T-helper 1 cell treated with Interleukin-12 subunit alpha and Interleukin-12 subunit beta and Interleukin-4 antibody, amounts not matched to agents 30 μg/mL and 1 μg/mL, for 36 hours (primary cell): ENCODE results near the gene ATP8B2.
A peak's percentile ranks its signal among the peaks of the same experiment; 100 is the strongest.
"Not testable (repeated sequence)": the region's sequence is repeated elsewhere in the genome, so short reads cannot be mapped to it uniquely, and the experiment has no call there.

Experiments
- H3K27ac Mint-ChIP-seq: one replicate; pipeline ENCODE4 v1.8.0; 2021; ENCODE audit warnings: mild to moderate bottlenecking, mixed read lengths
- H3K27me3 Mint-ChIP-seq: one replicate; pipeline ENCODE4 v1.8.0; 2021; ENCODE audit warnings: low read depth, mixed read lengths
- H3K36me3 Mint-ChIP-seq: one replicate; pipeline ENCODE4 v1.8.0; 2021; ENCODE audit warnings: low read depth, mixed read lengths
- H3K4me1 Mint-ChIP-seq: one replicate; pipeline ENCODE4 v1.8.0; 2021; ENCODE audit warnings: low read depth, mixed read lengths
- H3K4me3 Mint-ChIP-seq: one replicate; pipeline ENCODE4 v1.8.0; 2021; ENCODE audit warnings: mild to moderate bottlenecking, moderate library complexity, mixed read lengths
- H3K9me3 Mint-ChIP-seq: one replicate; pipeline ENCODE4 v1.8.0; 2021; ENCODE audit warnings: mixed read lengths

Gene ATP8B2

GRCh38 chr1:154348429-154349076, 23.2 kb downstream of the ATP8B2 start:
- H3K4me1 Mint-ChIP-seq = peaks cover 42% of the 10 kb centered on the region
- no peak overlapping the region for H3K4me3 Mint-ChIP-seq
- H3K36me3 Mint-ChIP-seq = peaks cover 49% of the 10 kb centered on the region
- H3K27ac Mint-ChIP-seq = no peak overlapping the region
- no peaks in the 10 kb centered on the region for H3K9me3 Mint-ChIP-seq
- no peaks in the 10 kb centered on the region for H3K27me3 Mint-ChIP-seq

- Mint-ChIP-seq H3K4me3 (no peak overlapping the region), H3K9me3 (no peaks in the 10 kb centered on the region), H3K36me3 (peaks cover 44% of the 10 kb centered on the region), H3K4me1 (peaks cover 42% of the 10 kb centered on the region), H3K27me3 (no peaks in the 10 kb centered on the region), H3K27ac (no peak overlapping the region)
Observed at GRCh38 chr1:154349121-154349520, 23.8 kb downstream of the ATP8B2 start.

GRCh38 chr1:154350383-154350782, 25.1 kb downstream of the ATP8B2 start:
- no peak overlapping the region for H3K4me3 Mint-ChIP-seq
- H3K36me3 Mint-ChIP-seq = peaks cover 33% of the 10 kb centered on the region
- no peaks in the 10 kb centered on the region for H3K27me3 Mint-ChIP-seq
- H3K9me3 Mint-ChIP-seq = no peaks in the 10 kb centered on the region
- no peak overlapping the region for H3K27ac Mint-ChIP-seq
- H3K4me1 Mint-ChIP-seq = peaks cover 33% of the 10 kb centered on the region

GRCh38 chr1:154351363-154352068, 26.2 kb downstream of the ATP8B2 start:
- Mint-ChIP-seq H3K4me3 (no peak overlapping the region), H3K9me3 (no peaks in the 10 kb centered on the region), H3K4me1 (peaks cover 30% of the 10 kb centered on the region), H3K27ac (no peak overlapping the region), H3K27me3 (no peaks in the 10 kb centered on the region), H3K36me3 (peaks cover 25% of the 10 kb centered on the region)

- no peaks in the 10 kb centered on the region for H3K27me3 Mint-ChIP-seq
- no peak overlapping the region for H3K27ac Mint-ChIP-seq
- H3K4me1 Mint-ChIP-seq = peaks cover 27% of the 10 kb centered on the region
- peak overlapping the region; percentile 86 for H3K4me3 Mint-ChIP-seq
- no peaks in the 10 kb centered on the region for H3K9me3 Mint-ChIP-seq
- peaks cover 21% of the 10 kb centered on the region for H3K36me3 Mint-ChIP-seq
Observed at GRCh38 chr1:154352245-154352580, 26.9 kb downstream of the ATP8B2 start.

- no peaks in the 10 kb centered on the region for H3K9me3 Mint-ChIP-seq
- peak overlapping the region; percentile 77 for H3K27ac Mint-ChIP-seq
- peak overlapping the region; percentile 86 for H3K4me3 Mint-ChIP-seq
- peaks cover 18% of the 10 kb centered on the region for H3K36me3 Mint-ChIP-seq
- H3K4me1 Mint-ChIP-seq = peaks cover 25% of the 10 kb centered on the region
- H3K27me3 Mint-ChIP-seq = no peaks in the 10 kb centered on the region
Observed at GRCh38 chr1:154352581-154353459, 27.5 kb downstream of the ATP8B2 start.

GRCh38 chr1:154353460-154353904, 28.2 kb downstream of the ATP8B2 start:
- H3K27me3 Mint-ChIP-seq = no peaks in the 10 kb centered on the region
- peaks cover 12% of the 10 kb centered on the region for H3K36me3 Mint-ChIP-seq
- no peaks in the 10 kb centered on the region for H3K9me3 Mint-ChIP-seq
- peak overlapping the region; percentile 77 for H3K27ac Mint-ChIP-seq
- peak overlapping the region; percentile 86 for H3K4me3 Mint-ChIP-seq
- H3K4me1 Mint-ChIP-seq = peaks cover 25% of the 10 kb centered on the region

GRCh38 chr1:154353966-154354365, 28.6 kb downstream of the ATP8B2 start:
- peaks cover 25% of the 10 kb centered on the region for H3K4me1 Mint-ChIP-seq
- peak overlapping the region; percentile 77 for H3K27ac Mint-ChIP-seq
- H3K4me3 Mint-ChIP-seq = no peak overlapping the region
- H3K9me3 Mint-ChIP-seq = no peaks in the 10 kb centered on the region
- H3K36me3 Mint-ChIP-seq = peaks cover 7% of the 10 kb centered on the region
- H3K27me3 Mint-ChIP-seq = no peaks in the 10 kb centered on the region

- no peaks in the 10 kb centered on the region for H3K27me3 Mint-ChIP-seq
- H3K9me3 Mint-ChIP-seq = peaks cover 6% of the 10 kb centered on the region
- H3K4me1 Mint-ChIP-seq = peaks cover 8% of the 10 kb centered on the region
- H3K36me3 Mint-ChIP-seq = no peaks in the 10 kb centered on the region
- no peak overlapping the region for H3K27ac Mint-ChIP-seq
- no peak overlapping the region for H3K4me3 Mint-ChIP-seq
Observed at GRCh38 chr1:154358519-154358918, 33.2 kb downstream of the ATP8B2 start.

GRCh38 chr1:154360288-154360687, 35.0 kb downstream of the ATP8B2 start:
- Mint-ChIP-seq H3K27me3 (no peaks in the 10 kb centered on the region), H3K9me3 (peaks cover 6% of the 10 kb centered on the region), H3K4me1 (peaks cover 2% of the 10 kb centered on the region), H3K36me3 (no peaks in the 10 kb centered on the region), H3K27ac (no peak overlapping the region), H3K4me3 (no peak overlapping the region)

GRCh38 chr1:154360881-154361280, 35.6 kb downstream of the ATP8B2 start:
- not testable (repeated sequence) for H3K4me1 Mint-ChIP-seq, H3K27ac Mint-ChIP-seq, H3K27me3 Mint-ChIP-seq, H3K36me3 Mint-ChIP-seq, H3K9me3 Mint-ChIP-seq, H3K4me3 Mint-ChIP-seq

GRCh38 chr1:154361357-154361756, 36.0 kb downstream of the ATP8B2 start:
- peaks cover 6% of the 10 kb centered on the region for H3K9me3 Mint-ChIP-seq
- H3K4me3 Mint-ChIP-seq = no peak overlapping the region
- no peak overlapping the region for H3K27ac Mint-ChIP-seq
- H3K36me3 Mint-ChIP-seq = no peaks in the 10 kb centered on the region
- H3K4me1 Mint-ChIP-seq = peaks cover 1% of the 10 kb centered on the region
- peaks cover 5% of the 10 kb centered on the region for H3K27me3 Mint-ChIP-seq

- Mint-ChIP-seq H3K27me3 (no peaks in the 10 kb centered on the region), H3K4me3 (no peak overlapping the region), H3K4me1 (peaks cover 5% of the 10 kb centered on the region), H3K9me3 (no peaks in the 10 kb centered on the region), H3K36me3 (no peaks in the 10 kb centered on the region), H3K27ac (no peak overlapping the region)
Observed at GRCh38 chr1:154371436-154371835, 46.1 kb downstream of the ATP8B2 start.

GRCh38 chr1:154373777-154374357, 48.5 kb downstream of the ATP8B2 start:
- H3K4me3 Mint-ChIP-seq, H3K4me1 Mint-ChIP-seq, H3K27ac Mint-ChIP-seq, H3K36me3 Mint-ChIP-seq, H3K9me3 Mint-ChIP-seq, H3K27me3 Mint-ChIP-seq: not testable (repeated sequence)
